ENCODE measurements around the gene CATSPER3. TPM values are rescaled to one million over a fixed set of nuclear protein-coding genes. Genes with fewer than 3 reads are reported as not detected.

The CATSPER3 gene
- total and polyA plus RNA-seq, 2 donors (not counting 1 experiment from before 2014, with no cell fraction given), result 0.12 to 0.17 TPM

DNA sequence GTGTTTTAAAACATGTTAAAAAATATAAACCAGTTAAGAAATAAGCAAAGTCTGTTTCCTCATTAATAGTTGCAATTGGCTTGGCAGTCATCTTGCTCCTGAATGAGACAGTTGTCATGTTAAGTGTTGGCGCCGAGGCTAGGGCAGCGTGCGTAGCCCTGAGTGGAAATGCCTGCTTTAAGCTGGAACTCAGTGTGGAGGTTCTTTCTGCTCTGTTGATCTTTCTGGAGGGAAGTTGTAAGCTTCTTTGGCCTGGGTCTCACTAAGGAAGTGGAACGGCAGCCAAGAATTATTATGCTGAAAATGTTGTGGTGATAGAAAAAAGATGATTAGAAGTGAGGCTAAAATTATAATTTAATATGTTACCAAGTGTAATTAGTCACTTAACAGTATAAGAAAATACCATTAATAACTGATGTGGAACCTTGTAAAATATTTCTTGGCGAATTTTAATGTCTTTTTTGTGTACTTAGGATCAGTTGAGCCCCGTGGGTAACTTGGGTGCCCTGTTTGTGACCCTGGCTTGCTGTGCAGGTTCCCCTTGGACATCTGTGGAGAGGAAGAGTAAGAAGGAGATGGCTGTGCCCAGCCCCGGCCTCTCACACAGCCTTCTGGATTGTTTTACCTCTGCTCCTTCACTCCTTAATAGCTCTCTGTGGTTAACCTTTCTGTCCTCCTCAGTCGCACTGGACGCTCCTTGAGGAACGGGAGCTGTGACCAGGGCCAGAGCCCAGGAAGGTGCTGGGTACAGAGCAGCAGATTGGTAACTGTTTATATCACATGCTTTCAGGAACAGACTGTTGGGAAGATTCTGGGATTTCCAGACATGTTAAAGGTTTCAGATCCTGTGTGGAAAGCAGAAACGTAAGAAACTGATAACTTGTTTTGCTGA is 31.8 kb upstream of the CATSPER3 start:
- H3K4me1 ChIP-seq (ENCODE audit: control insufficient read depth, extremely low read depth, insufficient read depth, low read length), result no peaks in the 10 kb centered on the region
- no peaks in the 10 kb centered on the region for H3K27me3 ChIP-seq (ENCODE audit: control insufficient read depth, insufficient read depth, low read length)
- H3K27ac ChIP-seq (ENCODE audit: insufficient read depth, low read length), result no peak overlapping the region
- no peak for DNase-seq (ENCODE audit: low read depth in 2 of 2)
- no peak overlapping the region for H3K4me3 ChIP-seq (replicated peaks in 1 of 4; ENCODE audit: control extremely low read depth in 1 of 4, insufficient read depth in 1 of 4, low read depth in 3 of 4, low read length in 4 of 4)
- no peak overlapping the region for H3K4me2 ChIP-seq (ENCODE audit: extremely low read depth, insufficient read depth, low read length)
- no peaks in the 10 kb centered on the region for H3K36me3 ChIP-seq (ENCODE audit: control insufficient read depth, insufficient read depth, low read length)
- H2AFZ ChIP-seq (ENCODE audit: low read length), result no peak overlapping the region
- H4K20me1 ChIP-seq (ENCODE audit: control insufficient read depth, extremely low read depth, insufficient read depth, low read length), result no peaks in the 10 kb centered on the region
- H3K9ac ChIP-seq (ENCODE audit: insufficient read depth, low read length), result no peak overlapping the region
- TF ChIP-seq CTCF (conservative IDR thresholded peaks at IDR 0.05 in 1 of 2, IDR thresholded peaks at IDR 0.05 in 1 of 2; ENCODE audit: low read depth in 1 of 2, low read length in 2 of 2) (no peak), EZH2 (IDR thresholded peaks at IDR 0.05; ENCODE audit: low read length, missing control alignments) (no peak)
- H3K9me3 ChIP-seq (ENCODE audit: control insufficient read depth, insufficient read depth, low read depth, low read length), result no peaks in the 10 kb centered on the region
- no peaks in the 10 kb centered on the region for H3K79me2 ChIP-seq (ENCODE audit: control insufficient read depth, insufficient read depth, low read length)

GRCh38 chr5:134937526-134937925 is 30.2 kb upstream of the CATSPER3 start:
- no peak for DNase-seq (ENCODE audit: low read depth in 2 of 2)
- H3K4me3 ChIP-seq (replicated peaks in 1 of 4; ENCODE audit: control extremely low read depth in 1 of 4, insufficient read depth in 1 of 4, low read depth in 3 of 4, low read length in 4 of 4), result no peak overlapping the region
- H3K4me1 ChIP-seq (ENCODE audit: control insufficient read depth, extremely low read depth, insufficient read depth, low read length), result no peaks in the 10 kb centered on the region
- no peaks in the 10 kb centered on the region for H3K9me3 ChIP-seq (ENCODE audit: control insufficient read depth, insufficient read depth, low read depth, low read length)
- no peaks in the 10 kb centered on the region for H3K27me3 ChIP-seq (ENCODE audit: control insufficient read depth, insufficient read depth, low read length)
- H3K4me2 ChIP-seq (ENCODE audit: extremely low read depth, insufficient read depth, low read length), result no peak overlapping the region
- no peak overlapping the region for H3K27ac ChIP-seq (ENCODE audit: insufficient read depth, low read length)
- no peaks in the 10 kb centered on the region for H3K79me2 ChIP-seq (ENCODE audit: control insufficient read depth, insufficient read depth, low read length)
- H3K9ac ChIP-seq (ENCODE audit: insufficient read depth, low read length), result no peak overlapping the region
- TF ChIP-seq EZH2 (IDR thresholded peaks at IDR 0.05; ENCODE audit: low read length, missing control alignments), result no peak
- no peak for TF ChIP-seq CTCF (conservative IDR thresholded peaks at IDR 0.05 in 1 of 2, IDR thresholded peaks at IDR 0.05 in 1 of 2; ENCODE audit: low read depth in 1 of 2, low read length in 2 of 2)
- H3K36me3 ChIP-seq (ENCODE audit: control insufficient read depth, insufficient read depth, low read length), result no peaks in the 10 kb centered on the region
- H4K20me1 ChIP-seq (ENCODE audit: control insufficient read depth, extremely low read depth, insufficient read depth, low read length), result no peaks in the 10 kb centered on the region
- H2AFZ ChIP-seq (ENCODE audit: low read length), result no peak overlapping the region

DNA sequence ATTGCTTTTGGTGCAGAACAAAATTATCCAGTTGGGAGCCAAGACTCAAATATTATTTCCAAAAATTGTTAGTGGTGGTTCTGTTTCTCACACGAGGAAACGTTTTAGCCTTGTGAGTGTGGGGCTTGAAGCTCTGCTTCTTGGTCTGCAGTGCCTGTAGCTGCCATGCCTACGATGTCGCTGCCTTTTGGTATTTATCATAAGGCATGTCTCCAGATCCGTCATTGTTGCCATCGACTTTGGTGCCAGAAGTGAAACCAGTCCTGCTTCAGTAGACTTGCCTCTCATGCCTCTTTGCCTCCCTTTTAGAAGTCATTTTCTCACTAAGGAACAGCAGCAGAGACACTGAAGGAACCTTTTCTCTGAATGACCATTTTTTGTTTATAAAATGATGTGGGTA is 29.7 kb upstream of the CATSPER3 start:
- no peak for TF ChIP-seq EZH2 (IDR thresholded peaks at IDR 0.05; ENCODE audit: low read length, missing control alignments)
- TF ChIP-seq CTCF (conservative IDR thresholded peaks at IDR 0.05 in 1 of 2, IDR thresholded peaks at IDR 0.05 in 1 of 2; ENCODE audit: low read depth in 1 of 2, low read length in 2 of 2), result no peak

More for the DNA sequence above, 29.7 kb upstream of the CATSPER3 start:
- H3K27ac ChIP-seq (ENCODE audit: insufficient read depth, low read length), result no peak overlapping the region
- H2AFZ ChIP-seq (ENCODE audit: low read length), result no peak overlapping the region
- H3K9ac ChIP-seq (ENCODE audit: insufficient read depth, low read length), result no peak overlapping the region
- H3K27me3 ChIP-seq (ENCODE audit: control insufficient read depth, insufficient read depth, low read length), result no peaks in the 10 kb centered on the region
- H3K4me3 ChIP-seq (replicated peaks in 1 of 4; ENCODE audit: control extremely low read depth in 1 of 4, insufficient read depth in 1 of 4, low read depth in 3 of 4, low read length in 4 of 4), result no peak overlapping the region
- H3K9me3 ChIP-seq (ENCODE audit: control insufficient read depth, insufficient read depth, low read depth, low read length), result no peaks in the 10 kb centered on the region
- no peaks in the 10 kb centered on the region for H3K36me3 ChIP-seq (ENCODE audit: control insufficient read depth, insufficient read depth, low read length)
- DNase-seq (ENCODE audit: low read depth in 2 of 2), result no peak
- no peaks in the 10 kb centered on the region for H3K4me1 ChIP-seq (ENCODE audit: control insufficient read depth, extremely low read depth, insufficient read depth, low read length)
- no peaks in the 10 kb centered on the region for H3K79me2 ChIP-seq (ENCODE audit: control insufficient read depth, insufficient read depth, low read length)
- no peak overlapping the region for H3K4me2 ChIP-seq (ENCODE audit: extremely low read depth, insufficient read depth, low read length)
- H4K20me1 ChIP-seq (ENCODE audit: control insufficient read depth, extremely low read depth, insufficient read depth, low read length), result no peaks in the 10 kb centered on the region

All from fibroblast of lung (primary cell).